Large intestine (tissue), 3 donors: ENCODE measurements around the gene NF2. TPM values are rescaled to one million over a fixed set of nuclear protein-coding genes. Genes with fewer than 3 reads are reported as not detected.

Experiments used
- DNase-seq, 2 donors: peaks; one replicate each; pipeline versions ENCODE4 v3.0.0 to v3.0.0-alpha.2; 2013
- H3K27ac ChIP-seq: one replicate; pipeline ENCODE4 v1.5.1; 2013; ENCODE audit warnings: low read length
- H3K27me3 ChIP-seq: 2 replicates; pipeline ENCODE4 v1.6.1; 2013; ENCODE audit warnings: low read length; ENCODE audit not compliant: control insufficient read depth, insufficient read depth
- H3K36me3 ChIP-seq: 2 replicates; pipeline ENCODE4 v1.6.1; 2013; ENCODE audit warnings: low read length; ENCODE audit not compliant: control insufficient read depth, insufficient read depth
- H3K4me1 ChIP-seq: one replicate; pipeline ENCODE4 v1.6.1; 2013; ENCODE audit warnings: low read length; ENCODE audit not compliant: control insufficient read depth, insufficient read depth
- H3K4me3 ChIP-seq: one replicate; pipeline ENCODE4 v1.5.1; 2013; ENCODE audit warnings: low read length
- H3K9me3 ChIP-seq: one replicate; pipeline ENCODE4 v1.6.1; 2013; ENCODE audit warnings: mild to moderate bottlenecking, low read depth, low read length, moderate library complexity; ENCODE audit not compliant: control insufficient read depth
- WGBS: methylation state at CpG from one replicate; pipeline ENCODE4 v1.1.5; 2013; ENCODE audit warnings: low lambda C conversion rate; ENCODE audit not compliant: insufficient coverage; 5-methylcytosine and 5-hydroxymethylcytosine counted together
- polyA plus RNA-seq: library from polyadenylated mRNA; unstranded; fragments of 120-200 nt; gene quantifications from one replicate; pipeline ENCODE4 v1.2.1, GENCODE V29; 2013

The NF2 gene
- polyA plus RNA-seq, 1 donor = 12.1 TPM

GRCh38 chr22:29707471-29707870 is 104.0 kb downstream of the NF2 start:
- no peaks in the 10 kb centered on the region for H3K9me3 ChIP-seq
- DNase-seq = no peak
- peaks cover 13% of the 10 kb centered on the region for H3K4me1 ChIP-seq
- H3K36me3 ChIP-seq = no peaks in the 10 kb centered on the region
- peaks cover 35% of the 10 kb centered on the region for H3K27me3 ChIP-seq
- no peak overlapping the region for H3K4me3 ChIP-seq
- WGBS = no CpG with 5 or more reads among the region's 5 CpGs
- no peak overlapping the region for H3K27ac ChIP-seq

- H3K4me3 ChIP-seq = no peak overlapping the region
- H3K4me1 ChIP-seq = no peaks in the 10 kb centered on the region
- H3K27ac ChIP-seq = no peak overlapping the region
- no peaks in the 10 kb centered on the region for H3K36me3 ChIP-seq
- H3K27me3 ChIP-seq = peaks cover 22% of the 10 kb centered on the region
- no peak for DNase-seq
- H3K9me3 ChIP-seq = no peaks in the 10 kb centered on the region
- WGBS = no CpG with 5 or more reads among the region's 15 CpGs
Observed at GRCh38 chr22:29710193-29710592, 106.8 kb downstream of the NF2 start.

GRCh38 chr22:29710922-29711593 is 107.6 kb downstream of the NF2 start:
- peaks cover 27% of the 10 kb centered on the region for H3K27me3 ChIP-seq
- no peak overlapping the region for H3K27ac ChIP-seq
- H3K4me3 ChIP-seq = no peak overlapping the region
- no peak for DNase-seq
- no peaks in the 10 kb centered on the region for H3K9me3 ChIP-seq
- no peaks in the 10 kb centered on the region for H3K36me3 ChIP-seq
- WGBS = no CpG with 5 or more reads among the region's 18 CpGs
- H3K4me1 ChIP-seq = no peaks in the 10 kb centered on the region

- no CpG with 5 or more reads among the region's 2 CpGs for WGBS
- Histone ChIP-seq H3K27me3 (peaks cover 21% of the 10 kb centered on the region), H3K4me3 (no peak overlapping the region)
Observed at GRCh38 chr22:29712119-29712518, 108.7 kb downstream of the NF2 start.

GRCh38 chr22:29713156-29713727 is 109.8 kb downstream of the NF2 start:
- Histone ChIP-seq H3K4me3 (no peak overlapping the region), H3K9me3 (no peaks in the 10 kb centered on the region), H3K36me3 (no peaks in the 10 kb centered on the region), H3K4me1 (no peaks in the 10 kb centered on the region), H3K27ac (no peak overlapping the region), H3K27me3 (peaks cover 22% of the 10 kb centered on the region)
- no peak for DNase-seq
- no CpG with 5 or more reads among the region's 8 CpGs for WGBS

More at GRCh38 chr22:29712119-29712518, 108.7 kb downstream of the NF2 start:
- no peaks in the 10 kb centered on the region for H3K4me1 ChIP-seq
- no peaks in the 10 kb centered on the region for H3K9me3 ChIP-seq
- H3K27ac ChIP-seq = no peak overlapping the region
- no peaks in the 10 kb centered on the region for H3K36me3 ChIP-seq
- DNase-seq = no peak

- H3K27me3 ChIP-seq = peaks cover 37% of the 10 kb centered on the region
- no CpG with 5 or more reads among the region's 13 CpGs for WGBS
- no peak for DNase-seq
Observed at GRCh38 chr22:29715240-29715639, 111.8 kb downstream of the NF2 start.

GRCh38 chr22:29715705-29716104 is 112.3 kb downstream of the NF2 start:
- DNase-seq = no peak
- peaks cover 39% of the 10 kb centered on the region for H3K27me3 ChIP-seq
- no peaks in the 10 kb centered on the region for H3K9me3 ChIP-seq
- no CpG with 5 or more reads among the region's 5 CpGs for WGBS
- no peak overlapping the region for H3K4me3 ChIP-seq
- H3K27ac ChIP-seq = no peak overlapping the region
- no peaks in the 10 kb centered on the region for H3K4me1 ChIP-seq
- H3K36me3 ChIP-seq = no peaks in the 10 kb centered on the region

More at GRCh38 chr22:29715240-29715639, 111.8 kb downstream of the NF2 start:
- Histone ChIP-seq H3K4me1 (no peaks in the 10 kb centered on the region), H3K27ac (no peak overlapping the region), H3K36me3 (no peaks in the 10 kb centered on the region), H3K9me3 (no peaks in the 10 kb centered on the region), H3K4me3 (no peak overlapping the region)

- WGBS = 82% methylated on average over 3 of the region's 16 CpGs
- H3K4me1 ChIP-seq = no peaks in the 10 kb centered on the region
Observed at GRCh38 chr22:29716814-29717545, 113.5 kb downstream of the NF2 start.

GRCh38 chr22:29717789-29718188 is 114.4 kb downstream of the NF2 start:
- no peak overlapping the region for H3K27ac ChIP-seq
- DNase-seq = no peak
- H3K36me3 ChIP-seq = no peaks in the 10 kb centered on the region
- no peak overlapping the region for H3K4me3 ChIP-seq
- H3K9me3 ChIP-seq = no peaks in the 10 kb centered on the region
- whole genome bisulfite sequencing = no CpG with 5 or more reads among the region's 11 CpGs
- no peaks in the 10 kb centered on the region for H3K4me1 ChIP-seq
- H3K27me3 ChIP-seq = peaks cover 55% of the 10 kb centered on the region

More at GRCh38 chr22:29716814-29717545, 113.5 kb downstream of the NF2 start:
- Histone ChIP-seq H3K36me3 (no peaks in the 10 kb centered on the region), H3K27ac (no peak overlapping the region), H3K9me3 (no peaks in the 10 kb centered on the region), H3K4me3 (no peak overlapping the region), H3K27me3 (peaks cover 51% of the 10 kb centered on the region)
- DNase-seq = peak in 1 of 2 donors; percentile 60

- H3K4me3 ChIP-seq = no peak overlapping the region
Observed at GRCh38 chr22:29718949-29719898, 115.8 kb downstream of the NF2 start.

More at GRCh38 chr22:29718949-29719898, 115.8 kb downstream of the NF2 start:
- no CpG with 5 or more reads among the region's 24 CpGs for WGBS
- Histone ChIP-seq H3K4me1 (no peaks in the 10 kb centered on the region), H3K9me3 (no peaks in the 10 kb centered on the region), H3K27me3 (peaks cover 61% of the 10 kb centered on the region), H3K27ac (no peak overlapping the region), H3K36me3 (no peaks in the 10 kb centered on the region)
- no peak for DNase-seq
